Erythroblast (primary cell): ENCODE data around the gene MRPL9.

ENCODE experiments used
- GATA1 ChIP-seq: IDR thresholded peaks from 2 replicates; pipeline ENCODE4 v1.6.1; 2011; ENCODE audit warnings: low read depth, mild to moderate bottlenecking, control low read depth, low read length, moderate library complexity
- POLR2A ChIP-seq: IDR thresholded peaks from 2 replicates; pipeline ENCODE4 v1.6.1; 2011; ENCODE audit warnings: mild to moderate bottlenecking, low read length

DNA sequence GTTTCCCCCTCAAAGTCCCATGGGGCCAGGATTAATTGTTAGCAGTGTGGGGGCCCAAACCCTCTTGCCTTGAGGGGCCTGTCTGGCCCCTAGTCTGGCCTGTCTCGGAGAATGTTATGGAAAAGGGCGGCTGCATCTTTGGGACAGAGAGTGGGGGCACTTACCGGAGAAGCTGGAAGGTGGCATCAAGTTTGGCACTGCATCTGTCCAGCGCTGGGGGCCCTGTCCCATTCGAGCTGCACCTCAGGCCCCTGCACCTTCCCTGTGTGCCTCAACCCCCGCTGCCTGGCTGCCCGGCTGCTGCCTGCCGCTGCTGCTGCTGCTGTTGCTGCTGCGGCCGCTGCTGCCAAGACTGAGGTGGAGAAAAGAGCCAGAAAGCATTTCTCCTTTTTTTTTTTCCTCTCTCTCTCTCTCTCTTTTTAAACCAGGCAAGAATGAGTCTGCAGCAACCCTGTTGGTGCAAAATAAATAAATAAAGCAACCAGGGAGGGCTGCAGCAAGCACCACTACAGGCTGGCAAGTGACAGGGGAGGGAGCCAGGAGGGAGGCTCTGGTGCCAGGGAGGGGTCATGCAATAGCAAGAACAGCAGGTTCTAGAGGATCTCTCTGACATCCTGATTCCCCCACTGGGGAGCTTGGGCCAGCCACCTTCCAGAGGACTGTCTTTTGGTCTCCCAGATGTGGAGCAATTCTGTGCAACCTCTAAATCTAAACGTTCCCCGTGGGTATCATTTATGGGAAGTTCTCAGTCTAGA, 41.9 kb upstream of the MRPL9 start, which contains the start of gene LINGO4:
- TF ChIP-seq POLR2A: no peak
- no peak for TF ChIP-seq GATA1
